ENCODE results near the gene GAS1.

GAS1 gene

DNA sequence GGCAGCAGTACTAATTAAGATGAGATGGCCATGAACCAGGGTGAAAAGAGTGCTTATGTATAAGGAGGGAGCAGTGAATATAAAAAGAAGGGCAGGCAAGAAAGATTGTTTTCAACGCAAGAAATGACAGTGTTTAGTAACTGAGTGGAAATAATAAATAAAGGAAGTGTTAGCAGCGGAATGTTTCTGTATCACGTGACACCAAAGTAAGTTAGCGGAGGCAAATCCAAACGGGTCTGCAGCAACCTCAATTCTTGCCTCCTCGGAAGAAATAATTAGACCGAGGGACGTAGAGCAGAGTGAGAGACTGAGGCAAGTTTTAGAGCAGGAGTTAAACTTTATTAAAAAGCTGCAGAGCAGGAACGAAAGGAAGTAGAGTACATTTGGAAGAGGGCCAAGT, 15.4 kb upstream of the GAS1 start:
- no peak for DNase-seq

DNA sequence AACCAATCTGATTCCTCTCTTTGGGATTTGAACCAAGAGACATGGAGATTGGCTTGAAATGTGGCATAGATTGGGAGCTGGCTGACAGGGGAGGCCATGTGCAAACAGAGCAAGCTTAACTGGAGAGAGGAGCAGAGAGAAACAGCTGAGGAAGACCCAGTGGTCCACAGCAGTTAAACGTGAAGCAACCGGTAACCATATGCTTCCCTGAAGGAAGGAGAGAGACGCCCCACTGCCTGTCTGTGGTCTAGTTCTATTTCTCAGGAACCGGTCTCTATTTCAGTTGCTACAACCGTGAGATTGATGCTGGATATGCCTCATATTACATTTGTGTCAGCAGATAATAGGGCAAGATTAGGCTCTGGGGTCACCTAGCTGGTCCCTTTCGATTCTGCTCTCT, 13.6 kb upstream of the GAS1 start:
- DNase-seq = no peak

DNA sequence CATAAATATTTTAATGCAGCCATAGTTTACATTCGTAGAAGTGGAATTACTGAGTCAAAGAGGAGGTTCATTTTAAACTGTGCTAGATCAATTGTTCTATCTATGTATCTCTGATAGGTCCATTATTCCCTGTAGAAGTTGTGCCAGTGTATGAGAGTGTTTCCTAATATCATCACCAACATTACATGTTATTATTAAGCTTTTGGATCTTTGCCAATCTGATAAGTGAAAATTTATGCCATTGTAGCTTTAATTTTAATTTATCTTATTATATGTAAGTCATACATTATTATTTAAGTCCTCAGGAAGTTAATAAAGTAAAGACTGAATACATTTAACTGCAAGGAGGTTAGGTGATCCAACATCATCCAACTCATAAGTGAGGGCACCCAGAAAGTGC, 10.9 kb upstream of the GAS1 start:
- DNase-seq = no peak

DNA sequence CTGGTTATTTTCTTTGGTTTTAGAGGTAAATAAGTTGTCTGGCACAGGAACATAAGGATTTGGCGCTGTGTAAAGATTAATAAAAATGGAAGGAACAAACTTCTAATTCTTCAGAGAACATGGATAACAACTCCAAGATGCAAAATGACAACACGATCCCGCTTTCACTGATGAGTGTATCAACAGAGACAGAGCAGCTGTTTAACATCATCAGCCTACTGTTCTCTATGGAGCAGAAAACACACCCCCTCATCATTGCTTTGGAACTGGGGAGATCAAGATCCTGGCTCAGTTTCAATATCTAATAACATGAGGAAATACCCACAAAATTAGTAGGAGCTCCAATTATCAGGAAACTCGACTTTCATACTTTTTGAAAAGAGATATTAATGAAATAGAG, 8.3 kb upstream of the GAS1 start:
- no peak for DNase-seq

DNA sequence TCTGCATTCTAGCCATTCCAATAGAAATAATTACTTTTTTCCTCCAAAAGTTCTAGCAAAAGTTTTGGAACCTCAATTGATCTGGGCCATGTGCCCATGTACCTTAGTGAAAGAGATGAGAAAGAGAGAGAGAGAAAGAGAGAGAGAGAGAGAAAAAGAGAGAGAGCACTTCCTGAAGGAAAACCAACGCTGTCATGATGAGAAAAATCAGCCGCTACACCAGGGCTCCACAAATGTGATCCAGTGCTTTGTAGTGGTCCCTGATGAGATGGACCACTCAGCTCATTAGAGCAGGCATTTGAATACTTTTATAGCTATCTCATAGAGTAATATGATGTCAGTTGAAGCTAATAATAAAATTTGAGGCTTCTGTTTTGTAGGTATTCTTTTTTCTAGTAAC, 7.7 kb upstream of the GAS1 start:
- DNase-seq = no peak

DNA sequence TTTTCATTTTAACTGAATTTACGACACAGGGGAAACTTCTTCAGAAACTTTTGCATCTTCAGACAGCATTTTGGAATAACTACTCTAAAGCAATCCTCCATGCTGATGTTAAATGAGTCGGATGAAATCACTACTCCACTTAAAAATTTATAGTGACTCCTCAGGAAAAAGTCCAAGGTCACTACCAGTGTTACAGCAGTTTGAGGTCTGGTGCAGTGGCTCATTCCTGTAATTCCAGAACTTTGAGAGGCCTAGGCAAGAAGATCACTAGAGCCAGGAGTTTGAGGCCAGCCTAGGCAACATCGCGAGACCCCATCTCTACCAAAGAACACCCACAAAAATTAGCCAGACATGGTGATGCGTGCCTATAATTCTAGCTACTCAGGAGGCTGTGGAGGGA, 5.9 kb upstream of the GAS1 start:
- no peak for DNase-seq

DNA sequence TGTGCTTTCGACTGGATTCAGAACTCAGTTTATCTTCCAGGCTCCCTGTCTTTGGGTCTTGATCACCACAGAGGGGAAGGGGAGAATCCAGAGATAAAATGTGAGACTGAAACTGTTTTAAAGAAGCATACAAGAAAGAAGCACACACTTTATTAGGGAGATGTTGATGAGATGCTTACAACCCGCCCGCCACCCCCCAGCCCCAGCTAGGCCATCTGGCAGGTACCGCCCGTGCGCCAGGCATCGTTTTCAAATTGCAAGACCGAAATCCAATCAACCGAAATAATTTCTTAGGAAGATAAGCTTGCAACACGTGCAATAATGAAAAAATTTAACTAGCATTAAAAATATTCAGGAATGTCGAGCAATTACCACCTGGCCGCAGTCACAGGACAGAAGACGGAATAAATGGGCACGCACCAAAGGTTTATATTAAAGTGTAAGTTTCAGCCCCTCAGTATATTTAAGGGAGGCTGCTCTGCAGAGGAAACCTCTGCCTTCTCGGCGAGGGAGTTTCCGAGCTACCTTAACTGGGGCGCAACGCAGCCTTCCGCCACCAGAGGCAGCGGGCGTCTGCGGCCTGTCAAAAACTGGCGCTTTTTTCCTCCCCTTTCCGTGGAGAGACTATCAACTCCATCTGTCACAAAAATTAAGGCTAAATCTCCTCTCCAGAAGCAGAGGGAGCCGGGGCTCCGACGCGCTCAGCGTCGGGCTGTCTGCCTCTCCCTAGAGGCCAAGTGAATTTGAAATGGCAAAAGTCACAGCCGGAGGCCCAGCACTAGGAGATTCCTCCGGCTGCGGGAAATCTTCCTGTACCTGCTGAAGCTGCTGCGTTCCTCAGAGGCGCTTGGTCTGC, 996 bp upstream of the GAS1 start:
- DNase-seq = peak; percentile 8

DNA sequence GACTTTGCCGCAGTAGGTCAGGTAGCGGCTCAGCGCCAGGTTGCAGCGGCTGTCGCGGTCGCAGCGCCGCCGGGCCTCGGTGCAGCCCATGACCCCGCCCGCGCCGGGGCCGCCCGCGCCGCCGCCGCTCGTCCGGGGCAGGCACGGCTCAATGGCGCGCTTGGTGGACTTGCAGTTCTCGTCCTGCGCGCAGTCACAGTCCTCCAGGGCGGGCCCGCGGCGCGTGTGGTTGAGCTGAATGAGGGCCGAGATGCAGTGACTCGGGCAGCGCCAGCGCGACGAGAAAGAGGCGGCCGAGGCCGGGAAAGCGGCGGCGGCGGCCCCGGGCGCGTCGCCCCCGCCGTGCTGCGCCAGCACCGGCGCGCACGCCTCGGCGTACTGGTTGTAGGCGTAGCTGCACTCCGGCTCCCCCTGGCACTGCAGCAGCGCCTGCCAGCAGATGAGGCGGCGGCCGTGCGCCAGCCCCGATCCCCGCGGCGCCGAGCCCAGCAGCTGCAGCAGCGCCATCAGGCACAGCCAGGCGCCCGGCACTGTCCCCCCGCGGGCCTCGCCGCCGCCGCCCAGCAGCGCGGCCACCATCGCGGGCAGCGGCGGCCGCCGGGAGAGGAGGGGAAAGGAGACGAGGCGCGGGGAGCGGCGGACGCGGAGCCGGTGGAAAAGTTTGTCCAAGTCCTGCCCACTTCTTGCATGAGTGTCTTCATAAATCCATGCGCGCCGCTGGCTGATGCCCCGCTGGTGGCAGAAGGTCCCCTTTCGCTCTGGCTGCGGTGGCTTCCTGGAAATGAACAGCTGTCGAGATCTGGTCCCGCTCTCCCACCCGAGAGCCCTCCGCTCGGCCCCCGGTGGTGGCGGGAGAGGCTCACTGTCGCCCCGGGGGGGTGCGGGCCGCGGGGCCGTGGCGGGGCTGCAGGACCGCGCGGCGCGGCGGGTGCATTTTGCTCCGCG, 833 bp downstream of the GAS1 start:
- no peak for DNase-seq

DNA sequence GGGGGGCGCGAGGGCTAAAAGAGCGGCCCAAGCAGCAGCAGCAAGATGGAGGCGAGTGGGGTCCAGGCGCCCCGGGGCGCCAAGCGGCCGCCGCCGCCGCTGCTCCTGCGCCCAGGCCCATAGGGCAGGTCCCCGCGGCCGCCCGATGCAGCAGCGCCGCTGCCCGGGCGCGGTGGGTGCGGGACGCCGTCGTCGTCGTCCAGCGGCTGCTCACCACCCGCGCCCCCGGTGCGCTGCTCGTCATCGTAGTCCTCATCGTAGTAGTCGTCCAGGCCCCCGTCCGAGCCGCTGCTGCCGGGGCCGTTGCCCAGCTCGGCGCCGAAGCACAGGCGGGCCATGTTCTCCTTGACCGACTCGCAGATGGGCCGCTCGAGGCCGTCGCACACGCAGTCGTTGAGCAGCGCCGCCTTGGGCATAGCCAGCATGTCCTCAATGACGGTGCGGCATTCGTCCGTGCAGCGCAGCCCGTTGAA, 1.5 kb downstream of the GAS1 start:
- DNase-seq = no peak

DNA sequence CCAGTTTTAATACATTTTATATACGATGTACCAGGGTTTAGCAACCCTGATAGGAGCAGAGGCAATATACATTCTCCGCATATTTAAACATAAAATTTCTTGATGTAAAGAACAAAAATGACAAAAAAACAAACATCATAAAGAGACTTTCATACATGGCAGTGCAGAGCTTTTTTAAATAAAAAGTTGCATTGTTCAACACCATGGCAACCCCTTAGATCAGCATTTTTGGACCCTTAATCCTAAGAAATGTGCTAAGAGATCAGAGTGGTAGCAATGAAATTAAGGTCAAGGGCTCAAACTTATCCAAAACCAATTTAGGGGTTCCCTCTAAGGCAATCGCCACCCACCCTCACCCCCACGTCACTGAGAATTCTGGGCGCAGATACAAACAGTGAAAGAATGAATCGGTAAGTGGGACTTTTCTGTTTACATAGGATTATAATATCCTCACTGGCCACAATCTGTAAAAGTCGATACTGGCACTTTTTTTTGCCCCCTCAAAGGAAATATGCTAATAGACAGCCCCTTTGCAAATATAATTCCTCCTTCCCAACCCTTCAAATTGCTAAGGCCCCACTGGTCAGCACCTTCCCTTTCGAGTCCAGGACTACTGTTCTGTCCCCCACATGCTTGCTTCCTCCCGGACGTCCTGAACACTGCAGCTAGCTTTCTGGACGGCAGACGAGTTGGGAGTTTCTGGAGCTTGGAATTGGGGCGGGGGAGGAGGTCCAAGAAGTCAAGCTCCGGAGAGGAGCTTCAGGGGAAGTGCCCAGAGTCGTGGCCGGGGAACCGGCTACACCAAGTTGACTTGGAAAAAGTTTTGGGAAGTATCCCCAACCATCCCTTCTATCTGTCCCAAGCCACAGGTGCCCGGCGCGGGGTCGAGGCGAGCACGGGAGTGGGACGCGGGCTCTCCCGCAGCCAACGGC, 2.2 kb downstream of the GAS1 start:
- DNase-seq = no peak

DNA sequence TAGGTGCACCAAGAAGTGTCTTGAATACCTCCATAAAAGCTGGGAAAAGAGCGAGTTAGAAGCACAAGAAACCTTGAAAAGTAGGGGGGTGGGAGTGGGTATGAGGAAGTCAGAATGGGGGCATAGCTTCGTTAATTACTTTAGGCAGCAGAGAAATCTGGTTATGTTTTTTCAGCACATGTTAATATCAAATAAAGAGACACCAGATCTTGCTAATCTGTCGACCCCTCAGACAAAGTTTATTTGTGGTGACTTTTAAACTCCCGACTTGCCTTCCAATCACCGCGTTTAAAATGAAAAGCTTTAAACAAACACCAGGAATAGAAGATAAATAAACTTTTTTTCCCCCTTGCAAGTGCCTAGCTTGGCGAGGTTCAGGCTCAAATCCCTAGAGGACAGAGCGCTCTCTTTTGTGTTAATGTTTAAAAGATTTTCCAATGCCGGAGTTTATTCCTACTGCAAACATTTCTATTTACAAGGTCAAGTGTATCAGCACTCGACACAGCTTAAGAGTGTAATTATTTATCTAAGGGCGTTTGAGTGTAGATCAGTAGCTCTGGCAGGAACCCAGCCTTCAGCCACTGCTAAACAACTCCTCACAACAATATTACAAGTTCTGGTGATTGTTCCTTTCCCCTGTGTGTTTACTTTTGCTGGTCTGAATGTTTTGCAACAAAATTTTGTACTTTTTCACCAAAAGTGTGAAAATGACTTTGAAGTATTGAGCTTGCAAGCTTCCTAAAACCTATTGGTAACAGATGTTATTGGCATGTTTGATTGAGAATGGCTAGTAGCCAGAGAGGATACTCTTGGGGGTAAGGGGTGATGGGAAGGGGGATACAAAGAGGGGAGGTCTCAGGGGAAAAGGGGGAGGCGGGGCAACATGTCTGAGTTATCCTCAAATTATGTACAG, 3.8 kb downstream of the GAS1 start:
- DNase-seq = no peak

DNA sequence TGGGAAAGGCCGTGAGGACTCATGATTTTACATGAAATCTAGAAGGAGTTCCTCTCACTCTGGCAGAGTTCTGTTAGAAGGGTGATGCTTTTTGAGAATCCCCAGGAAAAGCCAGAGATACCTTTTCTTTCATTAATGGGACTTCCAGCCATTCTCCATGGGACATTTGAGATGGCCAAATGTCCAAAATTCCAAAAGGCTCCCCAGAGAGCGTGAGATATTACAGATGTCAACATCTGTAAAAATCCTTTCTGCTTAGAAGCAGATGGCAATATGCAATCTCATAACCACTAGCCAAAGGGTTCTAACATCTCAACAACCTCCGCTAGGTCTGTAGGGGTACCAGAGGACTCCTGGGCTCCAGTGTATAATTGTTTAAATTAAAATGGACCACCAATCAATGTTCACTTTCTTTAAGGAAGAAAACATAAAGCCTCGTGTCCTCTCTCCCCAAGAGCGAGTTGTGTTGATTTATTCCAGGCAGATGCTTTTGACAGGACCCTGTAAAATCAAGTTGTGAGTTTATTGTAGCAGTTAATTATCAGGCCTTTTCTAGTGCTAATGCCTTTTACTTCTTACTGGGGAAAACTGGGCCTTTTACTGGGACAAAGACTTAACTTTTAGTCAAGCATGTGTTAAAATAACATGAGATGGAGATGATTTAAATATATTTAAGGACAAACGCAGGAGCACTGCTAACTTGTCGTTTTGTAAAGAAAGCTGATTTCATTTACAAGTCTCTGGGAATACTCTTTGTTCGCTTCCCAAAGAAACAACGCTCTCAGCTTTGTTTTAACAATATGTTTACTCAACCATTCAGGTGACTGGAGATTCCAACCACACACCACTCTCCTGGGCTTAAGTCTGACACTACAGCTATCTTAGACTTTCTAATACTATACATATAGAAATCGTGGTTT, 4.8 kb downstream of the GAS1 start:
- no peak for DNase-seq

DNA sequence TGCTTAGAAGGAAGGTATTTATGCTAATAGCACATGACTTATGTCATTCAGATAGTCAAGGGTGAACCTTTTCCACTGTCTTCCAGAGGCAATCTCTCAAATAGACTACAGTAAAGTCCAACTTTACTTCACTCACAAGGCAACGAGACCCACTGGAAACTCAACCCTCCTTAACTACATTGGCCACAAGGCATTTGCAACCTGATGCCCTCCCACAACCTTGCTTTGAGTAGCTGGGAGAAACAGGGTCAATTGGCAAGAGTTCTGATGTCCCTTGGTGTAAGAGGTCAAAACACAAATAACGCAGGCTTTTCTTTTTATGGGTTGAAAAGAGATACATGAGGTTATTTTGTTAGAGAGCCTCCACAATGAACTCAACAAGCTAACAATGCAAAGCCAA, 6.1 kb downstream of the GAS1 start:
- no peak for DNase-seq

DNA sequence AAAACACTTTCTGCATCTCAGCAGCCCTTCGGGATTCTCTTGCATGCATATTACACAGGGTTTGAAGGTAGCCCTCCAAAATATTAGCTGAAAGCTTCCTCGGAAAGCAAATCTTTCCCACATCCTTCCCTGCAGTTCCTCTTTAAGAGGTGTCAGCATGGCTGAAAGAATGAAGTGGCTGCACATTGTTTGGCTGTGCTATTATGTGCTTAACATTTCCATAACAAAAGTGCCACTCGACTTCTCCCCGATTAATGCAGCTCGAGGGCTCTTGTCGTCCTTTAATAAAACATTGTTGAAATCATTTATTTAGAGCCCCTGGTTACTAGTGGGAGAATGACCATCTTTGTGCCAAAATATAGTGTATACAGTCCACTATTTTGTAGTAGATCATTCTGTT, 6.5 kb downstream of the GAS1 start:
- no peak for DNase-seq

DNA sequence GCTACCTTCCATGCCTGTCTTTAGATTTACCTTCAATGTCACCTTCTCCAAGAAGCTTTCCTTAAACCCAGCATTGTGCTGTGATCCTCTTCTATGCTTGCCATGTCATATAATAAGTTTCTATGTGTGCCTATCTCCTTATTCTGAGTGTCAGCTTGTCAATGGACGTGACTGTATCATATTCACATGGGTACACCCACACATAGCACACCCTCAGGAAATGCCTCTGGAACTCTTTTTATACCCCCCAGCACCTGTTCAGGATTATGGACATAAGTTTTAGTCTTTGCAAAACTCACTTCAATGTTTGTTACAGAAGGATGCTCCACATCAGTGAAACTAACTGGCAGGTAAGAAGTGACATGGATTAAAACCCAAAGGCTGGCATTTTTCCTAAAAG, 7.4 kb downstream of the GAS1 start:
- no peak for DNase-seq

DNA sequence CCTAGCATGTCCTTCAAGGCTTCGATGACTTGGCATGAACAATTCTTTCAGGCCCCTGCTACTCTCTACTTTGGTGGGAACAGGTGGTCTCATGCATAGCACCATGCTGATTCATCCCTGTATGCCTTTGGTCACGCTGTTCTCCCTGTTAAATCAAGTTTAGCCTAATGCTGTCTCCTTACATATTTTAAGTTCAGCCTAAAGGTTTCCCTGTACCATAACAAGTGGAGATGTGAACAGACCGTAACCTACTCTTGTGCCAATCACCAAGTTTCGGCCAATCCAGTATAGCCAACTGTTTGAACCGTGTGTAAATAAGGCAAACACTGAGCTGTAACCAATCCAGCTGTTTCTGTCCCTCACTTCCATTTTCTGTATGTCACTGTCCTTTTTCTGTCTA, 8.0 kb downstream of the GAS1 start:
- no peak for DNase-seq

DNA sequence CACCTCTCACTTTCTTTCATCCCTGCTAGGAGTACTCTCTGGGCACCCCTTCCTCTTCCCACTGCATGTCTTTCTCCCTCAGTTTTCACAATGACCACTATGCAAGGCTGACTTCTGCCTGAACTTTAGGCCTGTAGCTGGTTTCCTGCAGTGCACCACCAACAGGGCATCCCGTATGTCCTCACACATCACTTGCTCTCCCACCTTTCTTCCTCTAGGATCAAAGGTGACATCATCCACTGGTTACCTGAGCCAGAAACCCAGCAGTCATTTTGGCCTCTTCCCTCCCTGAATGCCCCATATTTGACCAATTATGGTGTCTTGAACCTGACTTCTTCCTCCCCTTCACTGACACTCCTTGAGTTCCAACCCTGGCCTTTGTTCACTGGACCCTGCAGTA, 8.5 kb downstream of the GAS1 start:
- no peak for DNase-seq

DNA sequence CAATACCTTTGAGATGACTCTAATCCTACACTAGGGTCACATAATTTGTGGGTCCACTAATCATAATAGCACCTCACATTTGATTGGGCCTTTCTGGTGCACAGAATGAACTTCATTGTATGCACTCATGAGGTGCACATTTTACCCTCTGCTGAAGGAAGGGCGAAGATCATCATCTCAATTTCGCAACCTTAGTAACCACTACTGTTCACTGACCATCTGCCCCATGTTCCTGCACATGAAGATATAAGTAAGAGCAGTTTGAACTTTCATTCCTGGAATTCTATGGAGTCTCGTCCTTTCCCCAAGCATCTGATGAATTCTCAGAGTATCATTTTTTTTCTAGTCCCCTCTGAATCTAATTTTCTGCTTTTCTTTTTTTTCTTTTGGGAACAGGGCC, 21.2 kb downstream of the GAS1 start:
- DNase-seq = no peak

DNA sequence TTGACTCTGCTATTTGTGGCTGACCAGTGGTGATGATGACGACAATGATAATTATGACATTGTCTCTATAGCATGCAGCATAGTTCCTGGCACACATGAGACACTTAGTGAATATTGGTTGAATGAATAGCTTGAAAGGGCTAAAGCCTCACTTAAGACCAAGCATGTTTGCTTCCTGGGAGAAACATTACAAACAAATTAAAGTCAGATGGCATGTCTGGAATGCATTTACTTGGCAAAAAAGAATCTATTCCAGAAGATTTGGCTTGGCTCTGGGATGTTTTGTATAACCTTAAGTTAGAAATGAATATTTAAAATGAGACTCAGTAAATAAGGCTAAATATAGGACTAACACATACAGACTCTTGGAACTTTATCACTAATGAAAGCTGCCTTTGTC, 21.6 kb downstream of the GAS1 start:
- DNase-seq = no peak

DNA sequence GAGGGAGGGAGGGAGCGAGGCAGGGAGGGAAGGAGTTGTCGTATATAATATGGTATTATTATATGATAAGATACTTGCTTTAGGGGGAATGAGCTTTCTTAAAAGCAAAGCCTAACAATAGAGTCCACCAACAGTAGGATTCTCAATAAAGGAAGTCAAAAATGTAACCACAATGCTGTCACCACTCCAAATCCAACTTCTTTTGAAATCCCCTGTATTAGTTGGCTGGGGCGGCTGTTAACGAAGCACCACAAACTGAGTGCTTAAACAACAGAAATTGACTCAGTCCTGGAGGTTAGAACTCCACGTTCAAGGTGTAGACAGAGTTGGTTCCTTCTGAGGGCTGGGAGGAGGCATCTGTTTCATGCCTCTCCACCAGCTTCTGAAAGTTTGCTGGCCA, 23.1 kb downstream of the GAS1 start:
- no peak for DNase-seq

Data from GF-D8 (cell line).